IMR-90 (cell line): ENCODE data around the gene ANTXRL. TPM values are rescaled to one million over a fixed set of nuclear protein-coding genes. Genes with fewer than 3 reads are reported as not detected.
"Not testable (repeated sequence)": the region's sequence is repeated elsewhere in the genome, so short reads cannot be mapped to it uniquely, and the experiment has no call there.

ENCODE experiments used
- ATAC-seq: fragments of 200-7000 bp; cut with Tn5 transposase; 2 replicates; pipeline ENCODE4 v1.9.1; 2020; ENCODE audit warnings: low read depth, mild to moderate bottlenecking, moderate library complexity
- BruUV-seq: library from RNA; stranded (reverse); fragments of 400-500 nt; replicated peaks from 2 replicates; lab custom pipeline; 2021; lab: Mats Ljungman, UMichigan
- CTCF ChIA-PET: fragments of 300-600 bp; formaldehyde crosslinking; extraction: SDS; loops from one replicate; lab custom pipeline; 2021; ENCODE audit warnings: antibody characterized with exemption; lab: Yijun Ruan, JAX
- POLR2A ChIA-PET: fragments of 300-600 bp; sonication (Branson Sonifier 250); formaldehyde crosslinking; loops from one replicate; lab custom pipeline; 2022; ENCODE audit warnings: antibody characterized with exemption; ENCODE audit not compliant: unreplicated experiment; lab: Charles Lee
- DNase-seq: peaks from one replicate; pipeline ENCODE4 v3.0.0; 2013
- H2AFZ ChIP-seq: replicated peaks from 2 replicates; pipeline ENCODE3; 2013; ENCODE audit warnings: low read length, mild to moderate bottlenecking; ENCODE audit not compliant: poor library complexity
- H2AK5ac ChIP-seq: 2 replicates; pipeline ENCODE4 v1.6.1; 2013; ENCODE audit warnings: low read depth, low read length, inconsistent platforms
- H2AK9ac ChIP-seq: replicated peaks from 2 replicates; pipeline ENCODE3; 2013; ENCODE audit warnings: mild to moderate bottlenecking, low read depth, low read length, moderate library complexity; ENCODE audit not compliant: poor library complexity
- H2BK120ac ChIP-seq: 2 replicates; pipeline ENCODE4 v1.6.1; 2013; ENCODE audit warnings: low read depth, low read length, inconsistent platforms
- H2BK15ac ChIP-seq: 3 replicates; pipeline ENCODE4 v1.6.1; 2013; ENCODE audit warnings: low read depth, low read length, inconsistent platforms
- H2BK20ac ChIP-seq: 2 replicates; pipeline ENCODE4 v1.6.1; 2013; ENCODE audit warnings: low read depth, mild to moderate bottlenecking, inconsistent platforms, low read length, moderate library complexity
- H2BK5ac ChIP-seq: 2 replicates; pipeline ENCODE4 v1.6.1; 2013; ENCODE audit warnings: mild to moderate bottlenecking, low read depth, low read length, inconsistent platforms; ENCODE audit not compliant: poor library complexity, severe bottlenecking
- H3K14ac ChIP-seq: replicated peaks from 2 replicates; pipeline ENCODE4 v1.6.1; 2013; ENCODE audit warnings: low read depth, low read length, inconsistent platforms
- H3K18ac ChIP-seq: 2 replicates; pipeline ENCODE4 v1.6.1; 2013; ENCODE audit warnings: low read depth, low read length, control low read depth
- H3K23ac ChIP-seq: 2 replicates; pipeline ENCODE4 v1.6.1; 2013; ENCODE audit warnings: low read depth, low read length, inconsistent platforms
- H3K27ac ChIP-seq: 2 replicates; pipeline ENCODE4 v1.5.1; 2013; ENCODE audit warnings: mild to moderate bottlenecking, control low read depth, low read length; ENCODE audit not compliant: insufficient read depth
- H3K27me3 ChIP-seq: 2 replicates; pipeline ENCODE4 v1.6.1; 2013; ENCODE audit warnings: low read length; ENCODE audit not compliant: control insufficient read depth, insufficient read depth
- H3K36me3 ChIP-seq: 2 replicates; pipeline ENCODE4 v1.6.1; 2013; ENCODE audit warnings: low read length, mixed read lengths; ENCODE audit not compliant: control insufficient read depth, insufficient read depth
- H3K4ac ChIP-seq: 2 replicates; pipeline ENCODE4 v1.6.1; 2013; ENCODE audit warnings: low read depth, low read length, inconsistent platforms
- H3K4me1 ChIP-seq: 2 replicates; pipeline ENCODE4 v1.6.1; 2013; ENCODE audit warnings: low read length, mixed read lengths; ENCODE audit not compliant: control insufficient read depth, insufficient read depth
- H3K4me2 ChIP-seq: 2 replicates; pipeline ENCODE4 v1.6.1; 2013; ENCODE audit warnings: low read depth, mild to moderate bottlenecking, control low read depth, low read length, moderate library complexity
- H3K4me3 ChIP-seq: 2 replicates; pipeline ENCODE4 v1.5.1; 2013; ENCODE audit warnings: low read depth, mild to moderate bottlenecking, control low read depth, low read length, moderate library complexity; ENCODE audit not compliant: insufficient read depth
- H3K56ac ChIP-seq: 2 replicates; pipeline ENCODE4 v1.6.1; 2013; ENCODE audit warnings: low read length, inconsistent platforms; ENCODE audit not compliant: insufficient read depth; ENCODE audit errors: extremely low read depth
- H3K79me1 ChIP-seq, 2 experiments: 2 replicates each; pipeline ENCODE4 v1.6.1; 2013; ENCODE audit warnings: low read length in 2 of 2, inconsistent platforms in 1 of 2, low read depth in 1 of 2
- H3K9ac ChIP-seq: 2 replicates; pipeline ENCODE4 v1.6.1; 2013; ENCODE audit warnings: low read depth, low read length, control low read depth
- H3K9me1 ChIP-seq: 2 replicates; pipeline ENCODE4 v1.6.1; 2013; ENCODE audit warnings: low read length, inconsistent platforms; ENCODE audit not compliant: insufficient read depth
- H3K9me3 ChIP-seq: 2 replicates; pipeline ENCODE4 v1.6.1; 2013; ENCODE audit warnings: low read length; ENCODE audit not compliant: control insufficient read depth, insufficient read depth
- H4K20me1 ChIP-seq: 2 replicates; pipeline ENCODE4 v1.6.1; 2013; ENCODE audit warnings: low read length, inconsistent platforms; ENCODE audit not compliant: insufficient read depth
- H4K5ac ChIP-seq: 2 replicates; pipeline ENCODE4 v1.6.1; 2013; ENCODE audit warnings: mild to moderate bottlenecking, low read depth, low read length, control low read depth
- H4K8ac ChIP-seq, 2 experiments: 2 replicates each; pipeline ENCODE4 v1.6.1; 2013; ENCODE audit warnings: low read depth in 2 of 2, low read length in 2 of 2, control low read depth in 1 of 2, inconsistent platforms in 1 of 2
- H4K91ac ChIP-seq: 2 replicates; pipeline ENCODE4 v1.6.1; 2013; ENCODE audit warnings: low read depth, low read length, inconsistent platforms; ENCODE audit not compliant: insufficient read depth
- WGBS, 2 experiments: methylation state at CpG; one replicate each; pipeline versions ENCODE4 v1.1.5 to v1.1.7; 2013; ENCODE audit warnings: missing lambda C conversion rate in 2 of 2; ENCODE audit not compliant: insufficient read length in 1 of 2; ENCODE audit errors: extremely low coverage in 2 of 2; 5-methylcytosine and 5-hydroxymethylcytosine counted together
- dilution Hi-C: fragments of 300-500 bp; cut with HindIII; formaldehyde crosslinking; loops from one replicate; pipeline ENCODE4 v1.14.3; 2018; ENCODE audit warnings: low sequenced_read_pairs; ENCODE audit not compliant: unreplicated experiment
- in situ Hi-C: fragments of 300-500 bp; cut with MboI; formaldehyde crosslinking; loops from 3 replicates; pipeline ENCODE4 v1.14.3; 2019; ENCODE audit warnings: low sequenced_read_pairs, inconsistent platforms, mixed read lengths
- intact Hi-C: fragments of 100-400 bp; cut with micrococcal nuclease; formaldehyde crosslinking; loops from 2 replicates; pipeline ENCODE4 v1.10.0; 2022
- polyA plus RNA-seq, 3 experiments: library from polyadenylated mRNA; depleted of rRNA; stranded (reverse); fragments of >200 nt; gene quantifications; 2 replicates each; pipeline ENCODE4 v1.2.3, GENCODE V29; 2012; ENCODE audit warnings: low replicate concordance in 1 of 3
- total RNA-seq: library from RNA; depleted of rRNA; stranded (reverse); fragments of >200 nt; gene quantifications from 2 replicates; pipeline ENCODE4 v1.2.3, GENCODE V29; 2012

Gene ANTXRL
- total and polyA plus RNA-seq, 2 of the 4 experiments (the other 2 are of a cell fraction) = not detected

DNA sequence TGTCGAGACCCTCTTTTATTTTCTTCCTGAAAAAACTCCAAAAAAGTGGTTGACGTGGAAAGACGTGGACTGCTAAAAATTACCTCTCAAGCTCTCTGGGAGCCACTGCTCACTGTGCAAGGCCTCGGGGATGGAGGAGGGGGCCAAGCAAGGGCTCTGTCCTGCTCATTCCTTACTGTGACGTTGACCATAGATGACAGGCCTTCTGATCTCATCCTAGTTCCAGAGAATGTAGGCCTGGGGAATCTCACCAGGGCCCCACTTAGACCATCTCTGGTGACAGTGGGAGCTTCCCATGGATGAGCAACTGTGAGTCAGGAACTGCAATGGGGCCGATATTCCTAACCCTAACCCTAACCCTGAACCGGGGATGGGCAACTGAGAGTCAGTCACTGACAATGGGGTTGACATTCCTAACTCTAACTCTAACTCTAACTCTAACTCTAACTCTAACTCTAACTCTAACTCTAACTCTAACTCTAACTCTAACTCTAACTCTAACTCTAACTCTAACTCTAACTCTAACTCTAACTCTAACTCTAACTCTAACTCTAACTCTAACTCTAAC lies 15.8 kb upstream of the ANTXRL start:
- H2AK5ac ChIP-seq, ATAC-seq, H2AFZ ChIP-seq, dilution Hi-C loops, H2BK5ac ChIP-seq, in situ Hi-C loops, H2BK20ac ChIP-seq, H3K9me1 ChIP-seq, intact Hi-C loops, H3K9ac ChIP-seq, H4K8ac ChIP-seq, H4K20me1 ChIP-seq, BruUV-seq, H3K14ac ChIP-seq, H3K23ac ChIP-seq, H4K91ac ChIP-seq, H4K5ac ChIP-seq, H2AK9ac ChIP-seq, H3K4me2 ChIP-seq, POLR2A ChIA-PET, H2BK120ac ChIP-seq, H3K27me3 ChIP-seq, H3K9me3 ChIP-seq, H3K79me1 ChIP-seq, CTCF ChIA-PET, H3K4ac ChIP-seq, H3K36me3 ChIP-seq, H3K56ac ChIP-seq, H3K4me1 ChIP-seq, H2BK15ac ChIP-seq, H3K18ac ChIP-seq, H3K4me3 ChIP-seq, H3K27ac ChIP-seq, DNase-seq: not testable (repeated sequence)
- 82% methylated on average over 2 of the region's 7 CpGs; no CpG with 5 or more reads in 1 of the 2 experiments for WGBS, 2 experiments

DNA sequence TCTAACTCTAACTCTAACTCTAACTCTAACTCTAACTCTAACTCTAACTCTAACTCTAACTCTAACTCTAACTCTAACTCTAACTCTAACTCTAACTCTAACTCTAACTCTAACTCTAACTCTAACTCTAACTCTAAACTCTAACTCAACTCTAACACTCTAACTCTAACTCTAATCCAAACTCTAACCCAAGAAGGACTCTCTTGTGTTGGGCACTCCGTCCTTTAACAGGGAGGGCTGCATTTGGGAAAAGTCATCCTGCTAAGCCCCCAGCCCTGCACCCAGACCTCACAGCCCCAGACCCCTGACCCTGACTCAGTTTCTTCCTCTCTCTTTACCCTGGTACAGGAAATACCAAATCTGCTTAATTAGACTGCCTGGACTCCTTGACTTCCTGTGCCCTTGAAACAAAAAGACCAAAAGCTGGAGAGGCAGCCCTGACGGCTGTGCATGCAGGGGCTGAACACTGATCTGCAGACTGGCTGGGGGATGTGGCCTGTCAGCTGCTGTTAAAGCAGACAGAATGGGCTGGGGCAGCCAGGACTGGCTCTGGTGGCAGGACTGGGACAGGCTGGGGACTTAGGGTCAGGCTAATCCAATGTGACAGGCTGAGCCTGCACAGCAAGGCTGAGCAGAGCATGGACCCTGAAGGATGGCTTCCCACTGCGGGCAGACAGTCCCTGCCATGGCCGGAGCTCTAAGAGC lies 14.8 kb upstream of the ANTXRL start:
- H3K9ac ChIP-seq, H3K4me1 ChIP-seq, H3K23ac ChIP-seq, H4K8ac ChIP-seq, in situ Hi-C loops, dilution Hi-C loops, CTCF ChIA-PET, H3K4me3 ChIP-seq, H2BK20ac ChIP-seq, H4K5ac ChIP-seq, BruUV-seq, H3K4ac ChIP-seq, DNase-seq, H3K9me1 ChIP-seq, POLR2A ChIA-PET, H3K18ac ChIP-seq, H3K4me2 ChIP-seq, H4K20me1 ChIP-seq, H3K56ac ChIP-seq, H3K9me3 ChIP-seq, H3K27me3 ChIP-seq, H2AFZ ChIP-seq, H2BK5ac ChIP-seq, H3K14ac ChIP-seq, H2BK120ac ChIP-seq, H2AK5ac ChIP-seq, H4K91ac ChIP-seq, H3K79me1 ChIP-seq, H2AK9ac ChIP-seq, H2BK15ac ChIP-seq, H3K27ac ChIP-seq, ATAC-seq, H3K36me3 ChIP-seq, intact Hi-C loops: not testable (repeated sequence)
- 44% methylated on average over 2 of the region's 4 CpGs; no CpG with 5 or more reads in 1 of the 2 experiments for WGBS, 2 experiments
